22Rv1 (cell line): Measurements from ENCODE around the gene SH2D4B.

ENCODE experiments used
- CTCF ChIP-seq: fragments of 450-650 bp; IDR thresholded peaks from 2 replicates; pipeline ENCODE4 v1.5.1; 2017; ENCODE audit warnings: mild to moderate bottlenecking
- ZFX ChIP-seq: fragments of 450-650 bp; IDR thresholded peaks from 2 replicates; pipeline ENCODE4 v1.6.1; 2017; ENCODE audit warnings: antibody characterized with exemption, borderline replicate concordance

- TF ChIP-seq CTCF: no peak
- TF ChIP-seq ZFX: no peak
Observed at GRCh38 chr10:80567292-80567691, 29.6 kb downstream of the SH2D4B start.
